ENCODE measurements around the gene SMARCB1.

SMARCB1 gene

DNA sequence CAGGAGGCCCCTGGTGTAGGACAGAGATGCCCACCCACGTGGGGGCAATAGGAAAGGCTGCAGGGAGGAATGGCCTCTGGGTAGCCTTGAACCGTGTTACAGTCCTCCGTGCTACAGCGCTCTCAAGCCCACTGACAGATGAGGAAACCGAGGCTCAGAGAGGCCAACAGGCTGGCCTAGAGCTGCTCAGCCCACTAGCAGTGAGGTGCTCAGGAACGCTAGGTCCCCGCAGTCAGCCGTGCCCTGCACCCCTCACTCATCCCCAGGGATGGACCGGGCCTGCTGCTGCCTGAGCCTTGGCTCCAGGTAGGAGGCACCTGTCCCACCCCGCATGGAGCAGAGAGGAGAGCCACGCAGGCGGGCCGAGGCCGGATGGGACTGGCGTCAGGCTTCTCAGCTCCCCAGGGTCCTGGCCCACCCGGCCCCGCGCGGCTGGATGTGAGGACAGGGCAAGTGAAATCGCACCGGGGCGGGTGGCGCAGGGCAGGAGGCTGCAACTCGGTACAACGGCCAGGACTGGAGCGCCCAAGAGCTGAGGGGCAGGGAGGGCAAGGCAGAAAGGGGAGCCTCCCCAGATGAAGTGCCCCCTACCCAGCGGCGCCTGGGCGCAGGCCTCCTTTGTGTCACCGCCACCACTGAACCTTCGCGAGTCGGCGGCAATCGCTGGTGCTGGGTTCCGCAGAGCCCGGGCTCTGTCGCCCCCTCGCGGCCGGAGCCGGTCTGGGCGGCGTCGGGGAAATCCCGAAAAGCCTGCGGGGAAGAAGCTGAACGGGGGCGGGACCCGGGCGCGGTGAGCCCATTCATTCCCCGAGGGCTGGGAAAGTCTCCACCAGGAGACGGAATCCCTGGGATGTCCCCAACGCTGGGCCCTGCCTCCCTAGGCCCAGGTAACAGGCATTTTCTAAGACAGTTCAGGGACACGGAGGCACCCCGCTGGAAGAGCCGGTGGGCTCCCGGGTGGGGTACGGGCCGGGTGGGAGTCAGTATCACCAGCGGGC is 62.5 kb downstream of the SMARCB1 start:
- Histone ChIP-seq H3K27me3 (replicated peaks; ENCODE audit: control insufficient read depth, insufficient read depth, low read length) (no peaks in the 10 kb centered on the region), H3K4me3 (replicated peaks; ENCODE audit: low read depth, low read length) (peak overlapping the region; percentile 54), H3K36me3 (ENCODE audit: control insufficient read depth, insufficient read depth, low read length) (no peaks in the 10 kb centered on the region)
- DNase-seq (ENCODE audit: extremely low read depth, insufficient read length) = peak; percentile 84
- TF ChIP-seq, protein P1, sequence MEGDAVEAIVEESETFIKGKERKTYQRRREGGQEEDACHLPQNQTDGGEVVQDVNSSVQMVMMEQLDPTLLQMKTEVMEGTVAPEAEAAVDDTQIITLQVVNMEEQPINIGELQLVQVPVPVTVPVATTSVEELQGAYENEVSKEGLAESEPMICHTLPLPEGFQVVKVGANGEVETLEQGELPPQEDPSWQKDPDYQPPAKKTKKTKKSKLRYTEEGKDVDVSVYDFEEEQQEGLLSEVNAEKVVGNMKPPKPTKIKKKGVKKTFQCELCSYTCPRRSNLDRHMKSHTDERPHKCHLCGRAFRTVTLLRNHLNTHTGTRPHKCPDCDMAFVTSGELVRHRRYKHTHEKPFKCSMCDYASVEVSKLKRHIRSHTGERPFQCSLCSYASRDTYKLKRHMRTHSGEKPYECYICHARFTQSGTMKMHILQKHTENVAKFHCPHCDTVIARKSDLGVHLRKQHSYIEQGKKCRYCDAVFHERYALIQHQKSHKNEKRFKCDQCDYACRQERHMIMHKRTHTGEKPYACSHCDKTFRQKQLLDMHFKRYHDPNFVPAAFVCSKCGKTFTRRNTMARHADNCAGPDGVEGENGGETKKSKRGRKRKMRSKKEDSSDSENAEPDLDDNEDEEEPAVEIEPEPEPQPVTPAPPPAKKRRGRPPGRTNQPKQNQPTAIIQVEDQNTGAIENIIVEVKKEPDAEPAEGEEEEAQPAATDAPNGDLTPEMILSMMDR (IDR thresholded peaks at IDR 0.05; ENCODE audit: insufficient read depth, low read length, poor library complexity, severe bottlenecking) = peak; percentile 97

DNA sequence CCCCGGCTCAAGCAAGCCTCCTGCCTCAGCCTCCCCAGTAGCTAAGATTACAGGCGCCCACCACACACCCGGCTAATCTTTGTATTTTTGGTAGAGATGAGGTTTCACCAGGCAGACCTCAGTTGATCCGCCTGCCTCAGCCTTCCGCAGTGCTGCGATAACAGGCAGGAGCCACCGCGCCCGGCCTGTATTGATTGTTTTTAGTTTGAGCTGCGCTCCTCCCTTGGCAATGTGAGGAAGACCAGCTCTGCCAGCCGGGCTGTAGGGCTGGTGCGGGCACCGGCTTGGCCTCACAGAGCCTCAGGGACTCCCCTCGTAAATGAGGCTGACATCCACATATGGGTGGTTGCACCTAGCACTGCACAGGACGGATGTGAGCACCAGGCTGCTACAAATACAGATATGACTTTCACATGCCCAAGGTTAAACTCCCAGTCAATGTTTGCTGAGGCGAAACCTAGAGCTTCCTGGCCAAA is 63.4 kb downstream of the SMARCB1 start:
- Histone ChIP-seq H3K27me3 (replicated peaks; ENCODE audit: control insufficient read depth, insufficient read depth, low read length) (no peaks in the 10 kb centered on the region), H3K4me3 (replicated peaks; ENCODE audit: low read depth, low read length) (no peak overlapping the region), H3K36me3 (ENCODE audit: control insufficient read depth, insufficient read depth, low read length) (no peaks in the 10 kb centered on the region)
- peak; percentile 50 for DNase-seq (ENCODE audit: extremely low read depth, insufficient read length)
- TF ChIP-seq, protein P1 (IDR thresholded peaks at IDR 0.05; ENCODE audit: insufficient read depth, low read length, poor library complexity, severe bottlenecking) = no peak

DNA sequence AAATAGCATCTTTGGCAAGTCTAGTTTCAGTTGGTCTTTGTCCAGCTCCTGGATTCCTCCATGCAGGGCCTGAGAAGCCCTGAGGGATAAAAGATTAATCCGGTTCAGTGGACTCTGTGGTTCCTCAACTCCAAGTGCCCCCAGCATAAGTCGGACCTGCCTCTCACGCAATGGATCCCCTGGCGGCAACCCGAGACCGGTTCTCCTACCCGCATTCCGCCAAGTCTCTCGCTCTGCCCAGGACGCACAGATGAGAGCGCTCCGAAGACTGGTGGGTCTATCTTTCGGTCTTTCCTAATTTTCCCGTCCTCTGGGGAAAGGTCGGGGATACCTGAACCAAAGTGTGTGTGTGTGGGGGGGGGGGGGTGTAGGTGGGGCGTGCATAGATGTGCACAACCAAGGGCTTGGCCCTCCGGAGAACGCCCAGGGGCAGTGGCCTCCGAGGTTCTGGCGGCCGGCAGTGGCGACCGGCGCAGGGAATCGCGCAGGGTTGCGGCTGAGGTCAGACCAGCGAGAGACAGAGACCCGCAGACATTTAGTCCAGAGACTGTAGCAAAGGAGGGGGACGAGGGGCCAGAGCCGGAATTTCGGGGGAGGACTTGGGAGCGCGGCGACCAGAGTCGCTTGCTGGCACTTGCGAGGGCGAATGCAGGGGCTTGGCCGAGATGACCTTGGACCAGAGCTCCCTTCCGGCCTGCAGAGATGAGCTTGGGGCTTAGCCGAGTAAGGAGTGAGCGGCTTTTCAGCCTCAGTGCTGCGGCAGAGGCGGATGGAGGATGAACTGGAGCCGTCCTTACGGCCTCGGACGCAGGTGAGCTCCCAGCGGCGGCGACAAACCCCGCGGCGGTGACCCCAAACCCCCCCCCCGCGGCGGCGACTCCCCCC is 70.2 kb downstream of the SMARCB1 start:
- Histone ChIP-seq H3K4me3 (replicated peaks; ENCODE audit: low read depth, low read length) (peak overlapping the region; percentile 68), H3K27me3 (replicated peaks; ENCODE audit: control insufficient read depth, insufficient read depth, low read length) (no peaks in the 10 kb centered on the region), H3K36me3 (ENCODE audit: control insufficient read depth, insufficient read depth, low read length) (no peaks in the 10 kb centered on the region)
- peak; percentile 52 for DNase-seq (ENCODE audit: extremely low read depth, insufficient read length)
- TF ChIP-seq, protein P1 (IDR thresholded peaks at IDR 0.05; ENCODE audit: insufficient read depth, low read length, poor library complexity, severe bottlenecking) = peak; percentile 17

DNA sequence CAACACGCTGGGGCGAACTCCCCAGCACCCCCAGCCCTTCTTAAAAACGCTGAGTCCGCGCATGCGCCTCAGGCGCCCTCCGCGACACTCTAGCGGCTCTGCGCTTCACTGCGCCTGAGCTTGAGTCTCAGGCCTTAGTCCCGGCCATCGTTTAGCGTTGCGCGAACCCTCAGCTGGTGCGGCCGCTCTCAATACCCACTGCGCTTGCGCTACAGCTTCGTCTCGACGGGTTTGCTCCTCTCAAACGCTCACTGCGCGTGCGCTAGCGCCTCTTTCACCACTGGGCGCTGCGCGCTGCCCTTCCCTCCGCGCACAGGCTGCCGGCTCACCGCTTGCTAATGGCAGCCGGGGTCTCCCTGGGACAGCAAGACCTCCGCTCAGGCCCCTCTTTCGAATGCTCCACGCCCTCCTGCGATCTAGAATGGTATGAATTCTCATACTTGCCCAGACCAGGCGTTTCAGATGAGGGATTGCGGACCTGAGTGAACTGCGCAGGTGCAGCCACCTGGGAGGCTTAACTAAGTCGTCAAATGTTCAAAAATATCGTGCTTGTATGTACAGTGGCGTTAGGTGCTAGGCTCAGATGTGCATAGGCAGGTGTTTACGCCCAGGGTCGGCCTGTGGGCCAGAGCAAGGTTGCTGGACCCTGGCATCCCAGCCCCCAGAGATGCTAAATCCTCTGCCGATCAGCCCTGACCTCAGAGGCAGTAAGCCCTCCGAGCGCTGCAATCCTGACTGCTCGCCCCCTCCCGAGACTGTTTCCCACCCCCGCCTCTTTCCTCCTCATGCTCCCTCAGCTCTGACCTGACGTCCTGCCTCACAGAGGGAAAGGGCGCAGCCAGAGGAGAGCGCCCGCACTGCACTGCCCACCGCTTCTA is 71.1 kb downstream of the SMARCB1 start, which contains the start of gene SLC2A11:
SLC2A11 (plus strand) TSS at position 270 of the 878 bp plus-strand sequence; CDS start at position 395, 125 bp downstream.
- Histone ChIP-seq H3K27me3 (replicated peaks; ENCODE audit: control insufficient read depth, insufficient read depth, low read length) (no peaks in the 10 kb centered on the region), H3K36me3 (ENCODE audit: control insufficient read depth, insufficient read depth, low read length) (no peaks in the 10 kb centered on the region), H3K4me3 (replicated peaks; ENCODE audit: low read depth, low read length) (peak within 1 kb of the TSS; percentile 78)
- TF ChIP-seq, protein P1 (IDR thresholded peaks at IDR 0.05; ENCODE audit: insufficient read depth, low read length, poor library complexity, severe bottlenecking) = peak; percentile 36
- peak; percentile 96 for DNase-seq (ENCODE audit: extremely low read depth, insufficient read length)

DNA sequence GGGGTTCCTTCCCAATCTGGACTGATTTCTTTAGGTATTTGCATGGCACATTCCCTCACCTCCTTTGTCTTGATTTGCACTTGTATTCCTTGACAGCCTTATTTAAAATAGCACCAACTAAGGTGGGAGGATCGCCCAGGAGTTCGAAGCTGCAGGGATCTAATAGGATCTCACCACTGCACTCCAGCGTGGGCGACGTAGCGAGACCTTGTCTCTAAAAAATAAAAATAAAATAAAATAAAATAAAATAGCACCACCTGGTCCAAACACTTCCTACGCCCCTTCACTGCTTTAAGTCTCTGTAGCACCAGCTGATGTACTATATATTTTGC is 71.7 kb downstream of the SMARCB1 start:
- Histone ChIP-seq H3K4me3 (replicated peaks; ENCODE audit: low read depth, low read length) (peak overlapping the region; percentile 78), H3K27me3 (replicated peaks; ENCODE audit: control insufficient read depth, insufficient read depth, low read length) (no peaks in the 10 kb centered on the region), H3K36me3 (ENCODE audit: control insufficient read depth, insufficient read depth, low read length) (no peaks in the 10 kb centered on the region)
- no peak for DNase-seq (ENCODE audit: extremely low read depth, insufficient read length)
- TF ChIP-seq, protein P1 (IDR thresholded peaks at IDR 0.05; ENCODE audit: insufficient read depth, low read length, poor library complexity, severe bottlenecking) = no peak

All from GM06990 (cell line).